ENCODE results near the gene NES.

GRCh38 chr1:156667610-156667967, 9.6 kb downstream of the NES start:
- TF ChIP-seq, protein P1, sequence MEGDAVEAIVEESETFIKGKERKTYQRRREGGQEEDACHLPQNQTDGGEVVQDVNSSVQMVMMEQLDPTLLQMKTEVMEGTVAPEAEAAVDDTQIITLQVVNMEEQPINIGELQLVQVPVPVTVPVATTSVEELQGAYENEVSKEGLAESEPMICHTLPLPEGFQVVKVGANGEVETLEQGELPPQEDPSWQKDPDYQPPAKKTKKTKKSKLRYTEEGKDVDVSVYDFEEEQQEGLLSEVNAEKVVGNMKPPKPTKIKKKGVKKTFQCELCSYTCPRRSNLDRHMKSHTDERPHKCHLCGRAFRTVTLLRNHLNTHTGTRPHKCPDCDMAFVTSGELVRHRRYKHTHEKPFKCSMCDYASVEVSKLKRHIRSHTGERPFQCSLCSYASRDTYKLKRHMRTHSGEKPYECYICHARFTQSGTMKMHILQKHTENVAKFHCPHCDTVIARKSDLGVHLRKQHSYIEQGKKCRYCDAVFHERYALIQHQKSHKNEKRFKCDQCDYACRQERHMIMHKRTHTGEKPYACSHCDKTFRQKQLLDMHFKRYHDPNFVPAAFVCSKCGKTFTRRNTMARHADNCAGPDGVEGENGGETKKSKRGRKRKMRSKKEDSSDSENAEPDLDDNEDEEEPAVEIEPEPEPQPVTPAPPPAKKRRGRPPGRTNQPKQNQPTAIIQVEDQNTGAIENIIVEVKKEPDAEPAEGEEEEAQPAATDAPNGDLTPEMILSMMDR (IDR thresholded peaks at IDR 0.05), result no peak
- no peak for TF ChIP-seq POLR2A (IDR thresholded peaks at IDR 0.05)
